ENCODE data around the gene ZYG11A.
"Not testable (repeated sequence)": the region's sequence is repeated elsewhere in the genome, so short reads cannot be mapped to it uniquely, and the experiment has no call there.

The ZYG11A gene

GRCh38 chr1:52842643-52843310 is at the start of gene ZYG11A:
Gene ZYG11A, plus strand, starts transcription at chr1:52842760. Its CDS starts 124 bp downstream, at chr1:52842884.
- DNase-seq: peak; percentile 65

- DNase-seq: not testable (repeated sequence)
Observed at GRCh38 chr1:52793717-52794116, 48.8 kb upstream of the ZYG11A start.

- no peak for DNase-seq
Observed at GRCh38 chr1:52795464-52795863, 47.1 kb upstream of the ZYG11A start.

- DNase-seq: no peak
Observed at GRCh38 chr1:52798331-52798730, 44.2 kb upstream of the ZYG11A start.

- no peak for DNase-seq
Observed at GRCh38 chr1:52801011-52801410, 41.5 kb upstream of the ZYG11A start.

- DNase-seq: not testable (repeated sequence)
Observed at GRCh38 chr1:52804083-52804482, 38.5 kb upstream of the ZYG11A start.

- no peak for DNase-seq
Observed at GRCh38 chr1:52814465-52814864, 28.1 kb upstream of the ZYG11A start.

GRCh38 chr1:52820830-52821229 is 21.7 kb upstream of the ZYG11A start:
- DNase-seq: not testable (repeated sequence)

- DNase-seq: no peak
Observed at GRCh38 chr1:52825868-52826267, 16.7 kb upstream of the ZYG11A start.

- DNase-seq: no peak
Observed at GRCh38 chr1:52834798-52835197, 7.8 kb upstream of the ZYG11A start.

GRCh38 chr1:52836035-52836434 is 6.5 kb upstream of the ZYG11A start:
- no peak for DNase-seq

- not testable (repeated sequence) for DNase-seq
Observed at GRCh38 chr1:52839175-52839574, 3.4 kb upstream of the ZYG11A start.

GRCh38 chr1:52845119-52845518 is 2.6 kb downstream of the ZYG11A start:
- not testable (repeated sequence) for DNase-seq

GRCh38 chr1:52848423-52848822 is 5.9 kb downstream of the ZYG11A start:
- DNase-seq: no peak

GRCh38 chr1:52850951-52851350 is 8.4 kb downstream of the ZYG11A start:
- no peak for DNase-seq

- no peak for DNase-seq
Observed at GRCh38 chr1:52852854-52853253, 10.3 kb downstream of the ZYG11A start.

GRCh38 chr1:52855584-52855983 is 13.0 kb downstream of the ZYG11A start:
- no peak for DNase-seq

GRCh38 chr1:52856026-52856425 is 13.5 kb downstream of the ZYG11A start:
- DNase-seq: no peak

GRCh38 chr1:52857443-52857842 is 14.9 kb downstream of the ZYG11A start:
- DNase-seq: no peak

GRCh38 chr1:52862666-52863458 is 20.3 kb downstream of the ZYG11A start:
- no peak for DNase-seq

GRCh38 chr1:52867087-52867863 is 24.7 kb downstream of the ZYG11A start:
- no peak for DNase-seq

GRCh38 chr1:52869727-52870126 is 27.2 kb downstream of the ZYG11A start:
- not testable (repeated sequence) for DNase-seq

- DNase-seq: no peak
Observed at GRCh38 chr1:52876843-52877242, 34.3 kb downstream of the ZYG11A start.

GRCh38 chr1:52877554-52877953 is 35.0 kb downstream of the ZYG11A start:
- DNase-seq: no peak
